DMS153 treated with DMSO at 0.1 percent for 48 hours (cell line): ENCODE data around the gene KCND3.

Source experiments
- DNase-seq: peaks from one replicate; lab custom pipeline; 2025; ENCODE audit not compliant: unreplicated experiment; lab: John Stamatoyannopoulos, UW

Gene KCND3

GRCh38 chr1:111961016-111961415, 28.5 kb downstream of the KCND3 start:
- DNase-seq, result peak; percentile 61

- no peak for DNase-seq
Observed at GRCh38 chr1:111959436-111959835, 30.0 kb downstream of the KCND3 start.

DNA sequence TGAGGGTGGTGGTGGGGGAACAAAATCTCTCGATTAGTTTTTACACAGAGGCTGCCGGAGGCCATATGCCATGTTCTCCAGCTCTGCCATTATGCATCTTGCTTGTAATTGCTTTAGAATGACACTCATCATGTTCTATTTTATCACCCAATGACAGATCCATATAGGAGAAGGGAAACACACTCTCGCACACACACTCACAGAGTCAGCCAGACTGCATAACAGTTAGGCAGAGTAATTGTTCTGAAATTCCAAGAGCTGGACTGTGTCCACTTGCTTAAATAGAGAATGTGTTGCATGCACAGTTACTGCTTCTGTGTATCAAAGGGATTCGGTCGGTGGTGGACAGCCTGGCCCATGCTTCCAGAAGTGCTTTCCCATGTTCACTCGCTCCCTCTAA, 30.6 kb downstream of the KCND3 start:
- DNase-seq, result no peak

DNA sequence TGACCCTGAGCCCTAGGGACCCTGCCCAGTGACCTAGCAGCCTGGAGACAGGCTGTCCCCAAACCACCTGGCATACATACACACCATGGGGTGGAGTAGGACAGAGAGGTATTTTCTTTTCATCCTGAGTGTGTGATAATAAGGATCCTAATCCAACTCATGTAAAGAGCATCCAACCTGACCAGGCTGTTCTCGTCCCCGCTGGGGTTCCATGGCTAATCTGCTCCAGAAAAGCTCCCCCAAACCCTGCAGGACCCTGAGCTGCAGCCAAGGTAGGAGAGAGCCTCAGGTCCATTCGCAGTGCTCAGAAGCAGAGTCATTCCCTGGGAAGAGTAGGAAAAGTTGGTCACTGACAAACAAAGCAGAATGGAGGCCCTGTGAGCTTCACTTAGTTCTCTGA, 31.4 kb downstream of the KCND3 start:
- no peak for DNase-seq

DNA sequence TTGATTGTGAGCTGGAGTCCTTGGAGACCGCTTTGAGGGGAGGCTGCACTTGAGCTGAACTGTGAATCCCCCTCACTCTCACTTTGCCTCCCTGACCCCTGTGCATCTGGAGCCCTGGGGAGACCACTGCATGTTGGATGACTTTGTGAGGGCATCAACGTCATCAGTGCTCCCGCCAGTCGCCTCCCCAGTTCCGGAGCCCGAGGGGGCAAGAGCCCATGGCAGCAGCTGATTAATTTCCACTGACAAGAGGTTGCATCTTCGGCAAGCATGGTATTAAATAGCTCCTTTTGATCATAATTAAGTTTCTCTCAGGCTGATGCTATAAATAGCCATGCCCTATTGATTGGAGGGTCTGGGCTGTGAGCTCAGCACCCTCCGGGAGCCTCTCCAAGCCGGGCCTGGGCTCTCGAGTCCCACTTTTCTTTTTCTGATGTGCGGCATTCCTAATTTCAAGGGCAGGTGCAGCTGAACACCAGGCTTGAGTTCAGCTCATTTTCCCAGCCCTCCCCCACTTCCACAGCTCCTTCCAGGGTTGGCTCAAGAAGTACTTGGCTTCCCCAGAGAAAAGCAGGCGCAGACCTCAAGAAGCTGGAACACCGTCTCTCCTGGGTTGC, 33.2 kb downstream of the KCND3 start:
- DNase-seq, result no peak

- no peak for DNase-seq
Observed at GRCh38 chr1:111955755-111956154, 33.7 kb downstream of the KCND3 start.

DNA sequence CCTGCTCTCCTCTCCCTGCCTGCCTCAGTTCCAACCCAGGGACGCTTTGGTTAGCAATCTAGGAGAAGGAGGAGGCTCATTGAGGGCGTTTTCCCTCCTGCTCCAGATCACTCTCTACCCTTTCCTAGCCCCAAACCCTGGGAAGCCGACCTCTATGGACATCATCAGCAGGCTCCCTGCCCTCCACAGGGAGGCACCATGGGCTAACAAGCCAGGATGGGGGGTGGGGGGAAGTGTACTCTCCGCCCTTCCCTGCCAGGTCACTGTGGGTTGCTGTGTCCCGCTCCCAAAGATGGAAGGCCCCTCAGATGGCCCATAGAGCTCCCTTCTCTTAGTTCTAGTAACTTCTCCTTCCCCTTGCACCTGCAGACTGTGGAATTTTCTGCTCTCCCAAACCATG, 35.7 kb downstream of the KCND3 start:
- DNase-seq, result no peak

GRCh38 chr1:111952125-111952657, 37.3 kb downstream of the KCND3 start:
- DNase-seq, result no peak

DNA sequence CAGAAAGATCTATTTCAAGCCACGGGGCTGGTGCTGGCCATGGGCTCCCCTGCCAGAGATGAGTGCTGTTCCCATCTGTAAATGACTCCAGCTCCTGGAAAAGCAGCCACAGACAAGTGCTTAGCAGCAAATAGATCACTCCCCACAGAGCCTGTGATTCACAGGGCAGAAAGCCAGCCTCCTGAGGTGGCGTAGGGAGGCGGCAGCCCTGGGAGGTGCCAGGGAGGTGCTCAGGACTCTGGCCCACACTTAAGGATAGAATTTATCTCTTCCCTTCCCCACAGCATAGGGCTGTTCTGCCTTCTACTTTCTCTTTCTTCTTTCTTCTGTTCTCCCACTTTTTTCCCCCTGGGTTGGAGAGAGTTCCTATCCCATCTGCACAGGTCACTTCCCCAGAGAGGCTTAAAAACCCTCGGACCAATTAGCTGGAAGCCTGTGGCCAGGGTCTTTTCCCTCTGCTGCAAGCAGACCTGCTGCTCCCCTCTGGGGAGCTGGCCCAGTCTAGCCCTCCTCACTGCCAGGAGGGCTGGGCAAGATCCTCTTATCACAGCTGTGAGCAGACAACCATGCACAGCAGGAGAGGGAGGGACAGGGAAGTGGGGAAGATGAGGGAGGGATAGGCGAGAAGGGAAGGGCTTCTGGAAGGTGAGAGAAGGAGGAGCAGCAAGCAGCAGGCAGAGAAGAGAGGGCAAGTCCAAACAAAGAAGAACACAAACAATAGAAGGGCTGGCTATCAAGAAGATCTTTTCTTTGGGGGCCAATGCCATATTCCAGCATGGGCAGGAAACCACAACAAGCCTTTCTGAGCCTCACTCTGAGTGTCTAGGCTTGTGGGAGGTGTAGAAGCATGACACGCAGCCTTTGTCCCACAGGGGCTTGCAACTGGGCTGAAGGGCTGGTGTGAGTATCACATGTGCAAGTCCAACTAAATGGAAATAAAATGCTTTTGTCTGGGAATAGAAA, 41.0 kb downstream of the KCND3 start:
- DNase-seq, result peak; percentile 30

DNA sequence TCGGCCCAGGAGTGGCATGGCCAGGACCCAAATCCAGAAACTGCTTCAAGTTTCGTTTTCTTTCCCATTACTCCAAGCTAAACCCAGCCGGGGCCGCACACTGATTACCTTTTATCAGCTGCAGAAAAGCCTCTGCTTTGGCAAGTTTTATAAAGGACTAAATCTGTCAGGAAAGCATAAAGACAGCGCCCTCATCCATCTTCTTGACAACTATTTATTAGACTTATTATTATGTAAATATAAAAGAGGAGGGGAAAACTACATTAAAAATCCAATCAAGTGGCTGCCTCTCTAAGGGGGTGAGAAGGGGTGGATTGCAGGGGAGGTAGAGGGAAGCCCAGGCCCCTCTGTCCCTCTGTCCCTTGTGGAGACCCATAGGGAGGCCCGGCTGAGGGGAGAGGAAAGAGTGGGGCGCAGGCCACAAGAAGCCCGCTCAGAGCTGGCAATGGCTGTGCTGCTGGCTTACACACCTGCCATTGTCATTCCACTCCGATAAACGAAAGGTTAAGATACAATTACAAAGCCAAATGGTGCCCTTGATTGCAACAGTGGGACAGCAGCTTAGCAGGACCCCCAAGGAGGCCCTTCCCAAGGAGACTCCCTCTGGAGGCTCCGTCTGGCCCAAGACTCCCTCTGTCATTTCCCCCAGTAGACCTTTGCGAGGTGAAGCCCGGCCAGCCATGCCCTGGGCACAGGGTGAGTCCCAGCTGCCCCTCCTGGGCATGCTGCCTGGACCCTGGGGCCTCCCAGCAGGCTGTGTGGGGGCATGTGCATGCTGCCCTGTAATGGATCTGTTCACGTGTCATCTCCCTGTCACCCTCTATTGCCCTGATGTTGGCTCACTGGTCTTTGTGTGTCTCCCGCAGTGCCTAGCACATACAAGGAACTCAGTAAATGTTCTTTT, 45.4 kb downstream of the KCND3 start:
- no peak for DNase-seq

GRCh38 chr1:111943066-111943465, 46.4 kb downstream of the KCND3 start:
- no peak for DNase-seq

DNA sequence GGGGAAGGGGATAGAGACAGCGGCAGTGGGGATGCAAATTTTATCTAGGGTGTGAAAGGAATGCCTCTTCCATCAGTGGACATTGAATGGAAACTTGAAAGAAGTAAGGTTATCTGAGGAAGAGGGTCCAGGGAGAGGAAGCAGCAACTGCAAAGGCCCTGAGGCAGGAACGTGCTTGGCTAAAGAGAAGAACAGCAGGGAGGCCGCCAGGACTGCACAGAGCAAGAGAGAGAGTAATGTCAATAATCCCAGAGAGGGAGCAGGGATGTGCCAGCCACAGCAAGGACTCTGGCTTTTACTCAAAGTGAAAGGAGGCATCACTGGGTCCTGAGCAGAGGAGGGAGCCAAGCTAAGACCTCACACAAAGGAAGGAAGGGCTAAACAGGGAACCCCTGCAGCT, 50.9 kb downstream of the KCND3 start:
- no peak for DNase-seq

GRCh38 chr1:111938123-111938522, 51.3 kb downstream of the KCND3 start:
- no peak for DNase-seq

DNA sequence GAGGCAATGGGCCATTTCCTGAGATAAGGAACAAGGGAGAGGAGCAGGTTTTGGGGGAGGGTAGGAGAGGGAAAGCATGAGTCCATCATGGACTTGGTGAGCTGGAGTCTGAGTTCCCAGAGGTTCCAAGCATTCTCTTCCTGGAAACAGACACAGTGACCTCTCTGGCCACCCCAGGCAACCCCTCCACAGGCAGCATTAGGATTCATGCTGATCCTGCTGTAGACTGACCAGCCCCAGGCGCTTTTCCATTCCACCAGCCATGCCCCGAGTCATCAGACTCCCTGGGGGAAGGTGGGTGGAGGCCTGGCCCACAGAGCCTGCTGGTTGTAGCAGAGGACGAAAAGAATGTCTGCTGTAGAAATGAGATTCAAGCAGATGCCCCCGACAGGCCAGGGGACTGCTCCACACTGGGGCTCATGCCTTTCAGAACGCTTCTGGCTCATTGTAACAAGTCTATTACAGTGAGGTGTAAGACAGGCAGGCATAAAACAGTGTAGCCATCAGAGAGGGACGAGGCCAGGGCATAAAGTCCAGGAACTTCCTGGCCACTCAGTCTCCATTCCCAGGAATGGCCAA, 52.2 kb downstream of the KCND3 start:
- no peak for DNase-seq

DNA sequence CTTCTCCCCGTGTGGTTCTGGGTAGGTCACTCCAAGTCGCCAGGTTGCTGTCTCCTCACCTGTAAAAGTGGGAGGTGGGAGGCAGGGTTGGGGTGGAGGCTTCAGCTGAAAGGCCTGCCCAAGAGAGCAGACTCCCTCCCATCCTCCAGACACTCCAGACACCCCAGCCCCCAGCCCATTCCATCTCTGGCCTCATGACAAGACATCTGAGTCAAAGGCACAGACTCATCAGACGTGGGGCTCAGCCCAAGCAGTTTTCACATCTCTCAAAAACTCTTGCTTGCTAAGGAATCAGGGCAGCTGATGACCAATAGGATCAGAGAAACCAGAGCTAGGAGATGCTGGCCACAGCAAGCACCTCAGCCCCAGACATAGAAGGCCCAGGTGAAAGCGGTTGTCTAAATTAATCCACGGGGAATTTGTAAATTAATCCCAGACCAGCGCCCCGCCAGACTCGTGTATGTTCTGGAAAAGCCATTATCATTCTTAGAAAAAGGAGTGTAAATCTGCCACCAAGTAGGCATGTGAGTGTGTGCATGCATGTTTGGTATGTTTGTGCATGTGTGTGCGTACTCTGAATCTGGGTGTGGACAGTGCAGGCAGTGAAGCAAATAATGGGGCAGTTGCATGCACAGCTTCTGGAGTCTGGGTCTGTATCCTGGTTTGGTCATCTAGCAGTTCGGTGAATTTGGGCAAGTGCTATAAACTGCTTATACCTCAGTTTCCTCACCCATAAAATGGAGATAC, 55.2 kb downstream of the KCND3 start:
- no peak for DNase-seq

- no peak for DNase-seq
Observed at GRCh38 chr1:111930356-111930755, 59.1 kb downstream of the KCND3 start.

DNA sequence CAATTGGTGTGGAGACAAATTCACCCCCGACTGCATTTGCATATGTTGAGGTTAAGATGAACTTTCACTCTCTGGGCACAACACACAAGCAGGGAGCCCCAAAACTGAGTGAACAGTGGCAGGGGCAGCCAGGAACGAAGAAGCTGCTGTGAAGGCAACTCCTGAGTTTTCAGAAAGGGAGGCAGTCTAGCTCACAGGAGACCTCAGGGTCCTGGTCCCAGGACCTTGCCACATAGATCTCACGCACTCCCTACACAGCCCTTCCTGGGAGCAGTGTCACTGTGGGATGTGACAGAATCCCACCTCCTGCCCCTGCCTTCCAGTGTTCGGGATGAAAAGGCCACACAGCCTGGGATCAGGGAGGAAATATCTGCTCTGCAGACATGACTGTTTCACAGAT, 60.9 kb downstream of the KCND3 start:
- DNase-seq, result no peak

DNA sequence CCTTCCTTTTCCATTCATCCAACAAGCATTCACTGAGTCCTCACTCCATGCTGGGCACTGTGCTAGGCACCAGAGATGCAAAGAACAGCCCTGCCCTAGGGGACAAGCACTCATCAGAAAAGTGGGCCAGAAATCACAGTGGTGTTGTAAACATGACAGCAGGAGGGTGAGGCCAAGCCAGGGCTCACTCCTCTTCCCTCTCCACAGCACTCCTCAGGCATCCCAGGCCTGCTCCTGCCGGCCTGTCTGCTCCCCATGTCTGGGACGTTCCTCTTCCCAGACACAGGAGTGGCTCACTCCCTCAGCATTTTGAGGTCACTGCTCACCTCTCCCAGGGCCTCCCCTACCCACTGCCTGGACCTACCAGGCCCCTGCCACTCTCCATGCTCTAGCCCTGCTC, 61.8 kb downstream of the KCND3 start:
- no peak for DNase-seq

- DNase-seq, result no peak
Observed at GRCh38 chr1:111924786-111925185, 64.7 kb downstream of the KCND3 start.

DNA sequence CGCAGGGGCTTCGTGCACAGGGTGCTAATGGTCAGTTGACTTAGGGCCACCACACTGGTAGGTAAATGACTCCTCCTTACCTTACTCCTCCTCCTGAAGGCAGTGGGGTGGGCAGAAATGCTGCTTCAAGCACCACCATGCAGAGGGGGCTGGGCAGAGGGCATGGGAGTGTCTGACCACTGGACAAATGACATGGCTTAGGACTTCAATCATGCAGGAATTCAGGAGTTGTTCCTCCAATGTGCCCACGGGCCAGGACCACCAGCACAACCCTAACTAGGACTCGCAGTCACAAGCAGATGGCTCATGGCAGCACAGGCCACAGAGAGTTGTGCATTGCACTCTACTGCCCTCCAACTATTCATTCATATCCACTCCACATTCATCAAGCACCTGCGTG, 65.7 kb downstream of the KCND3 start:
- no peak for DNase-seq
